ENCODE data around the gene RIMS1. TPM values are rescaled to one million over a fixed set of nuclear protein-coding genes. Genes with fewer than 3 reads are reported as not detected.

RIMS1 gene
- total and polyA plus RNA-seq, 9 of the 15 experiments (the other 6 are each of a cell fraction or from before 2014, with no cell fraction given), result not detected

GRCh38 chr6:72419966-72420365, 533.6 kb downstream of the RIMS1 start:
- BruUV-seq (replicated peaks), result no TSS peak
- CTCF ChIA-PET (ENCODE audit: low intra/inter-chr PET ratio), result no interaction called here
- in situ Hi-C loops (cut with MboI), result loop anchor here (25.0 kb wide), 1 partner anchor 917 kb away; no protein-coding TSS in a partner anchor
- H3K9ac ChIP-seq (ENCODE audit: insufficient read depth in 1 of 2, low read depth in 2 of 2, low read length in 2 of 2), result no peak overlapping the region
- 0 out of 2 replicates have a peak overlapping the region, but pooled peaks have one; percentile 69 for H2AFZ ChIP-seq (ENCODE audit: low read depth, low read length)
- H3K27ac ChIP-seq (ENCODE audit: extremely low read depth, low read depth, low read length), result no peak overlapping the region
- no peaks in the 10 kb centered on the region for H3K9me3 ChIP-seq (replicated peaks; ENCODE audit: control insufficient read depth, insufficient read depth, low read depth, low read length)
- H3K36me3 ChIP-seq (ENCODE audit: control insufficient read depth, insufficient read depth, low read length), result no peaks in the 10 kb centered on the region
- intact Hi-C loops (cut with micrococcal nuclease), result no loop called here
- H3K27me3 ChIP-seq (ENCODE audit: control insufficient read depth in 2 of 2, insufficient read depth in 2 of 2, low read length in 2 of 2), result no peaks in the 10 kb centered on the region
- no peak for FAIRE-seq
- TF ChIP-seq TRIM24 (IDR thresholded peaks at IDR 0.05) (no peak), NR2C2 (CRISPR knock-in tag; IDR thresholded peaks at IDR 0.05) (no peak), NR2C2 (tag; IDR thresholded peaks at IDR 0.05) (no peak), GATAD2A (IDR thresholded peaks at IDR 0.05) (no peak), ZBTB9 (CRISPR knock-in tag; IDR thresholded peaks at IDR 0.05) (no peak), KAT2B (IDR thresholded peaks at IDR 0.05; ENCODE audit: low read depth, low read length) (no peak), SIRT6 (IDR thresholded peaks at IDR 0.05; ENCODE audit: low read depth, low read length) (no peak)
- H3K4me1 ChIP-seq (replicated peaks in 1 of 2; ENCODE audit: control insufficient read depth in 2 of 2, insufficient read depth in 2 of 2, low read length in 2 of 2), result peaks cover 6 to 28% of the 10 kb centered on the region in 2 experiments; a peak in 4 of 5 replicates
- no peaks in the 10 kb centered on the region for H3K79me2 ChIP-seq (ENCODE audit: control insufficient read depth, insufficient read depth, low read length)
- H3K4me3 ChIP-seq, result no peak overlapping the region
- no peak for DNase-seq (ENCODE audit: extremely low read depth in 1 of 4, low spot score in 3 of 4)
- 27% methylated on average over 2 of the region's 2 CpGs for WGBS (ENCODE audit: insufficient coverage, low coverage, missing lambda C conversion rate)
- no peaks in the 10 kb centered on the region for H3K9me1 ChIP-seq (ENCODE audit: control insufficient read depth, insufficient read depth, low read length)
- H3K4me2 ChIP-seq (ENCODE audit: insufficient read depth, low read length), result no peak overlapping the region
- POLR2A ChIA-PET, result no interaction called here
- no peaks in the 10 kb centered on the region for H4K20me1 ChIP-seq (replicated peaks; ENCODE audit: control insufficient read depth, insufficient read depth, low read length)
- ATAC-seq, result no peak
